NCI-H1436 treated with DMSO at 0.1 percent for 48 hours (cell line): ENCODE measurements around the gene SEC14L1.

ENCODE experiments used
- DNase-seq: peaks from one replicate; lab custom pipeline; 2025; lab: John Stamatoyannopoulos, UW

SEC14L1 gene

GRCh38 chr17:77191244-77191643, 50.5 kb downstream of the SEC14L1 start:
- no peak for DNase-seq

- DNase-seq, result no peak
Observed at GRCh38 chr17:77193653-77194052, 52.9 kb downstream of the SEC14L1 start.

DNA sequence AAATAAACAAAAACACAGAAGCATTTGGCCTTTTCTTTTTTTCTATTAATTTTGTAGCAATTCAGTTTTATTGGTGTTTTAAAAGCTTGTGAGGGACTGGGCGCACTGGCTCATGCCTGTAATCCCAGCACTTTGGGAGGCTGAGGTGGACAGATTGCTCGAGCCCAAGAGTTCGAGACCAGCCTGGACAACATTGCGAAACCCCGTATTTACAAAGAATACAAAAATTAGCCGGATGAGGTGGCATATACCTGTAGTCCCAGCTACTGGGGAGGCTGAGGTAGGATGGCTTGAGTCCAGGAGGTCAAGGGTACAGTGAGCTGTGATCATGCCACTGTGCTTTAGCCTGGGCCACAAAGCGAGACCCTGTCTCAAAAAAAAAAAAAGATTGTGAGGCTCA, 53.4 kb downstream of the SEC14L1 start:
- DNase-seq, result no peak

GRCh38 chr17:77196251-77196650, 55.5 kb downstream of the SEC14L1 start:
- no peak for DNase-seq

DNA sequence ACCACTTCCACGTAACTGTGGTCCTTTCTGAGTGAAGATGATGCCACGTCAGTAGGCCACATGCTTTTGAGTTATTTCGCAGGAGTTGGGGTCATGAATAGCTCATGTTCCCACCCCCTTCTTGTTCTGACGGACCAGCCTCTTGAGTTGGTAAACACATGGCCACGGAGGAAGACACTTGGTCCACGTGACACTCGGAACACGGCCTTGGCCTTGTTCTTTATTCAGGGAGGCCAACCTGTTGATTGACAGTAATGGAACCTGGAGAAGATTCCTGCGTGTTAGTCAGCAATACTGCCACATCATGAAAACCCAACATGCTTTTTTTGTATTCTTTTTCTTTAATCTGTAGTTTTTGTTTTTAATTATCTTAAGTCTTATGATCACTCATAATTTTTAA, 56.3 kb downstream of the SEC14L1 start:
- DNase-seq, result no peak

DNA sequence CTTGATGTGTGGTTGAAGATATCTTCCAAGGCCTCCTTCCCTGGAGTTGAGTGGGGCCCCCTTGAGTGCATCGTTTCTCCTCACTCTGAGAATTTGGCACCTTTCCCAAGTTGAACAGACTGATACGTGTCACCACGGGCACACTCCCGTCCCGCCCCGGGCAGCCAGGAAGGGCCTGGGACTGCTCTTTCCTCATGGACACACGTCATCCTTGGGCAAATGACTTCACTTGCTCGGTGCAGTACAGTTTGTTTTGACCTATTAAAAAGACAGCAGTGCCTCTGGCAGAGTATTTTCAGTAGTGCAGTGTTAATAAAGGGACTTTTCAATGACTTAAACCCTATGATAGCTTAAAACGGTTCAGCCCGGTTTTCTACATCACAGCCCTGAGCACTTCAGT, 59.9 kb downstream of the SEC14L1 start:
- no peak for DNase-seq

- DNase-seq, result no peak
Observed at GRCh38 chr17:77203436-77203835, 62.7 kb downstream of the SEC14L1 start.

DNA sequence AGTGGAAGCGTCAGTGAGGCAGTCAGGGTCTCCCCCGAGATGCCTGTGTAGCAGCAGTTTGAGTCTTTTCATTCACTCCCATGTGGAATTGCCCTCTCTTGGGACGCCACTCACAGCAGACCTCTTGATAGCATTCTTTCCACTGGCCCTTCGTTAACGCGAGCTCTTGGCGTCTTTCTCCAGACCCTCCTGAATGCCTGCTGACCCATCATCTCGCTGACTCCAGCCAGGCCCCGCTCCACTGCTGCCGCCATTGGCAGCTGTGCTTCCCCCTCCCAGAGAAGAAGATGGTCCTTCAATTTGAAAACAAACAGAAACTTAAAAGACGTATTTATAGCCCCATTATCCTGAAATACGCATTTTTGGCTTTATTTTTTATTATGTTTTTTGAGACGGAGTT, 63.1 kb downstream of the SEC14L1 start:
- DNase-seq, result no peak

DNA sequence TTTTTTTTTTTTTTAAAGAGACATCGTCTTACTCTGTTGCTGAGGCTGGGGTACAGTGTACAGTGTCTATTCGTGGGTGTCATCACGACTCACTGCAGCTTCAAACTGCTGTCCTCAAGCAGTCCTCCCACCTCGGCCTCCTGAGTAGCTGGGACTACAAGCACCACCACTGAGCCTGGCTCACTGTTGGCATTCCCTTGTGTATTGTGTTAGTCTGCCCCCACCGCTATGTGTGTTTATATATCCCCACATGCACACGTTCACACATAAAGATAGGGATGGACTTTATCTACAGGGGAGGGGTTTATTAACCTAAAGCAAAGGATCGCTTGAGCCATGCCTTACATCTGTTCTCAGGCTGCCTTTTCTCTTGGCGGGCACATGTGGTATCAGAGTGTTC, 63.8 kb downstream of the SEC14L1 start:
- DNase-seq, result no peak

DNA sequence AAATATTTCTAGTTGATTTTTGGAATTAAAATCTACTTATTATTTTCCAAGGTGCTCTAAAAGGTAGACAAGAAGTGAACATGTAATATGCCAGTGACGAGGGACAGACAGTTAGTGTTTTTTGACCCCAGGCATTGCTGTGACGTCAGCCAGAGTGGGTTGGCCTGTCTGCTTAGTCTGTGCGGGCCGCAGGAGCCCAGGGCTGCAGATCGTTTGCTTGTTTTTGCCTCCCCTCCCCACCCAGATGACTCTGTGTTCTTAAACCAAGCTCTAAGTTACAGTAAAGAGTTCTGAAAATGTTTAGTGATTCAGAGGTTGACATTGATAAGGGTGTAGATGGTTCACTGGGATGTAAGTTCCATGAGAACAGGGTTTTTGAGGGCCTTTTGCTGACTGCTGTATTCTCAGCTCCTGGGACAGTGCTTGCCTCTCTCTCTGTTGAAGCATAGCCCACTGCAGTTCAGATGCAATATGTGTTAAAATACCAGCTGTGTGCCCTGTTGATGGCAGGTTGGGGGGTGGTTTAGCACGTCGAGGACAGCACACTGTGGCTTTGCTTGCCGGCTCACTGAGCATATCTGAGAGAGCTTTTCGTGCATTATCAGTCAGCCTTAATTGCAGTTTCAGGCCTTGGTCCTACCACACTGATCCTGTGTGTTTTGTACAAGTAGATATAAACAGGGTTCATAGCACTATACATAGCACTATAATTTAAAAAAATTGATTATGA, 64.8 kb downstream of the SEC14L1 start:
- DNase-seq, result no peak

- no peak for DNase-seq
Observed at GRCh38 chr17:77206158-77206956, 65.6 kb downstream of the SEC14L1 start.

- no peak for DNase-seq
Observed at GRCh38 chr17:77207689-77208216, 67.0 kb downstream of the SEC14L1 start.

DNA sequence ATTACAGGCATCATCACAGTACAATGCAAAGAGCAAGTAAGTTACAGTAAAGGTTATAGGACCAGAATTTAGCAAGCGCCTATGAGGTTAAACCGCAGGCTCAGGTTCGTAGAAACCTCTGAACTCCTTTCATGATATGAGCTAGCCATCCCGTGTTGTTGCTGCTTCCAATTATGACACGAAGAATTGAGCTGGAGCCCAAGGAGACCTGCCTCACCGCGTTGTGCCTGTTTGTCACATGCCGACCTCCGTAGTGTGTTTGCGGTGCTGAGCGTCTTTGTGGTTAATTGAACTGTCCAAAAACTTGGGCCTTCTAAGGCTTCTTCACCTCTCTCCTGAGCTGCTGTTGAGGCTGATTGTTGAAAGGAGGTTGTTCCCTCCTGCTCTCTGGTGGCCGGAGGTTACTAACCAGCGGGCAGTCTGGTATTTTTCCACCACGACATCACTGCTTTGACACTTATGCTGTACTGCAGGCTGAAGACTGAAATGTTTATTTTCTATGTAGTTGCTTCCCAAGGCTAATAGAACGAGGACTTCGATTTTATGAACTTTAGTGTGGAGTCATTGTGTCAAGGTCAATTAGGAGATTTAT, 67.5 kb downstream of the SEC14L1 start:
- no peak for DNase-seq

- DNase-seq, result no peak
Observed at GRCh38 chr17:77208856-77209255, 68.1 kb downstream of the SEC14L1 start.

- DNase-seq, result no peak
Observed at GRCh38 chr17:77209330-77209748, 68.6 kb downstream of the SEC14L1 start.

DNA sequence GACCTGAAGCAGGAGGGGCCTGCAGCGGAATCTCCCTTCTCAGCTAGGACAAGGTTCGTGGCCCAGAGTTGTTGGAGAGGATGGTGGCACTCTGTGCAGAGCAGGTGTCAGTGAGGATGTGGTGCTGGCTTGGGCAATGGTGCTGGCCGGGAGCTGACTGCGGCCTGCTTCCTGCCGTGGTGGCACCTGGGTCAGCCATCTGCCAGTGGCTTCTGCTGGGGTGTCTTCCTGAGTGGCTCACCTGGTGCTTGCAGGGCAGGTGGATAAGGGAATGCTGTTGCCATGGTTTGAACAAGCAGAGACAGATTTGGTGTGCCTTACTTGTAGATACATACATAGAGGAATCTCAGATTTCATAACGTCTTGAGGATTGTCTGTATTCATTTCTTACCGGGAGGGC, 69.6 kb downstream of the SEC14L1 start:
- DNase-seq, result no peak

- DNase-seq, result no peak
Observed at GRCh38 chr17:77210946-77211541, 70.3 kb downstream of the SEC14L1 start.

- DNase-seq, result no peak
Observed at GRCh38 chr17:77211681-77212080, 70.9 kb downstream of the SEC14L1 start.

GRCh38 chr17:77212081-77212832, 71.5 kb downstream of the SEC14L1 start:
- DNase-seq, result no peak

DNA sequence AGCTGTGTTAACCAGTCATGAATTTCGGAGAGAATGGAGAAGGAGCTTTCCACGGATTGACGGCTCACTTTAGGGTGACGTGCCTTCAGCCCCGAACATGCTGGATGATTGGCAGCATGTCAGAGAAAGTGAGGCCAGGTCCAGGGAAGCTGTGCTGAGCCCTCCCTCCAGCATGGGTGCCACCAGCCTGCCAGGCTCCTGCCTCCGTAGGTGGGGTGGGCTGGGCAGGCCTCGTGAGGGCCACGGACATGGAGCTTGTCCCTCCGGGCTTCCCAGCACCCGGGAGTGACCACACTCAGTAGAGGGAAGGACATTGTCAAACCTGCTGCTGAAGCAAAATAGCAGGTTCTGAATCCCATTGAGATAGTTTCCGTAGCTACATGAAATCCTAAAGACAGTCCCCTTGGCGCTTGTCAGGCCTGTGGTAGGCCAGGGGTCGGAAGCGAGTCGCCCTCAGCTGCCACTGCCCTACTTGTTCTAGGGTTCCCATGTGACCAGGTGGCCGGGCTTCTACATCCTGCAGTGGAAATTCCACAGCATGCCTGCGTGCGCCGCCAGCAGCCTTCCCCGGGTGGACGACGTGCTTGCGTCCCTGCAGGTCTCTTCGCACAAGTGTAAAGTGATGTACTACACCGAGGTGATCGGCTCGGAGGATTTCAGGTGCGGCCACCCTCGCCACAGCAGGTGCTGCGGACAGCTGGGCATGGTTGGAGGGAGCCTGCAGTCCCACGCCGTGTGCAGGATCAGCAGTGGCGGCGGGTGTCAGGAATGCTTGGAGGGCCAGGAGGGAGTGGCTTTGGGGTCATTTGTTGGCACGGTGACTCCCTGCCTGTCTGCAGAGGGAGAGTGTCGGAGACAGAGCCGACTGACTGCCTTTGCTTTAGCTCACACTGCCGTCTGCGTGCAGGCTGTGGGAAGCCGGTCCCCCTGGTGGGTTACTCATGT, 72.3 kb downstream of the SEC14L1 start:
- DNase-seq, result no peak

- DNase-seq, result no peak
Observed at GRCh38 chr17:77213778-77214132, 73.0 kb downstream of the SEC14L1 start.
